NCI-H1417 (cell line): ENCODE data around the gene EXD2.
"Not testable (repeated sequence)": the region's sequence is repeated elsewhere in the genome, so short reads cannot be mapped to it uniquely, and the experiment has no call there.

Experiments used
- DNase-seq, 3 experiments: peaks; one replicate each; lab custom pipeline; 2025; lab: John Stamatoyannopoulos, UW

The EXD2 gene

DNA sequence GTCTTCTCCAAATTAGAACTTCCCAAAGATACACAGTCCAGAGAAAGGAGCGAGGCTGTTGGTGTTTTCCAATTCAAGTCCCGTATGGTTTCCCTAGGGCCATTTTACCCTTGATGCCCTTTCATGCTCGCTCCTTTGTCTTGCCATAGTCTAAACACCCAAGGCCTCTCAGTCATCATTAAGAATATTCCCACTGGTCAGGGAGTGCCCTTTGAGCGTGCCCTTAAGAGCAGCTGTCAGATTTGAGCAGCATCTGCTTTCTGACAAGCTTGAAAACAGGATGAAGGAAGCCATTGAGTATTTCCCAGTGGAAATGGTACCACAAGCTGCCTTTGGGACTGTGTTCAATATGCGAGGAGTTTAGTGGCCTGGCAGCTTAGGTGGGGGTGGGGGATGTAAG is 58.3 kb downstream of the EXD2 start:
- DNase-seq: no peak

DNA sequence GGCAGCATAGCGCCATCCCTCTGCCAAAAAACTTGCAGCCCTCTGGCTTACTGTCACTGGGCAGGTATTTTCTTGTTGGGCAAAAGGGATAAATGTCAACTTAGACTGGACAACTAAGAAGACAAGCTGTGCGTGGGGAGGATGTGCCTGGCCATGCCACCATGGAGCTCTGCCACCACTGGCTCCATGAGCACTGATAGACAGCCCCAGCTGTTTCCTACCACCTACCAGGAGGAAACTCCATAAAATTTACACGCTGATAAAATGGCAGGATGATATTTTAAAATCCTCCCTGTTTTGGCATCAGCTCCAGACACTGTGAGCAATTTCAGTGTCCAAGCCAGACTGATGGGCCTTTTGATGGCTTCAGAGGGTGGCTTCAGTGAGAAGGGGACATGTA is 61.6 kb downstream of the EXD2 start:
- no peak for DNase-seq

DNA sequence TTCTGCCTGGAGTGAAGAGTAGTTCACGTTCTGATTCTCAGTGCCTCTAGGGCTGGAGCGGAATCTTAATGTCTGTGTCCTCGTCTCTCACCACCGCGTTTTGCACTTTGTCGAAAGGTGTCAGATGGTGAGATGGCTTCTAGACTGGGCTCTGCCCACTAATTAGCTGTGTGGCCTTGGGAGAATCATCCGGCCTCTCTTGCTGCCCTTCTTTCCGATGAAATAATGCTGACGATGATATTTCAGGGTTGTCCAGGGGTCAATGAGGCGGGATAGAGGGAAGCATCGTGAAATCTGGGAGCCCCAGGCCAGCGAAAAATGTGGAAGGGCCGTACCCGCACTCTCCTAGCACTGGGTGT is 67.8 kb downstream of the EXD2 start:
- peak in 1 of 3 experiments; percentile 48 for DNase-seq

DNA sequence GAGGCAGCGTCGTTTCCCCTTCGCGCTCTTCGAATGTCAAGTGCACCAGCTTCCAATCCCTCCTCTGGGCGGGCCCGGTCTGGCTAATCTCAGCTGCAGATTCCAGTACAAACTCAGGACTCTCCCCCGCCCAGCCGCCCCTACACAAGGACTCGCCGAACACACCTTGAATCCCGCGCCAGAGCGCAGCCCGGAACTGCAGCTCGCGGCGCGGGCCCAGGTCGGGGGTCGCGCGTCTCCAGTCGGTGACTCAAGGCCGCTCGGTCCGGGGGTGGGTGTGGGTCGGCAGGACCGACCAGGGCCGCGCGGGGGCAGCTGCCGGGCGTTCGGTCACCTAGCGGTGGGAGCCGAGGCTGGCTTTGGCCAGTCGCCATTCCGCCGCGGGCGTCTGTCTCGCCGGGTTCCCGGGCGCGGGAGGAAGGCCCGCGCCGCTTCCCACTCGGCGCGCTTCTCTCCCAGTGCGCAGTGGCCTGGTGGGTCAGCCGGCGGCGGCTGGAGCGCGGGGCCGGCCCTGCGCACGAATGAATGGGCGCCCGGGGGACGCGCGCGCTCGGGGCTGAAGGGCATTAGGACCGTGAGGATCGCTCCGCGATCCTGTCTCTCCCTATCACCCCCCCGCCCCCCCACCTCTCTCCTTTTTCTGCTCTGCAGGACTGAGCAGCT is 68.4 kb downstream of the EXD2 start, which contains the start of gene GALNT16:
Gene GALNT16 (plus strand): TSS at position 632 of the 663 bp plus-strand sequence. CDS start 133 bp downstream, outside the sequence.
- peak; percentile 63 to 92 (median 80) for DNase-seq

DNA sequence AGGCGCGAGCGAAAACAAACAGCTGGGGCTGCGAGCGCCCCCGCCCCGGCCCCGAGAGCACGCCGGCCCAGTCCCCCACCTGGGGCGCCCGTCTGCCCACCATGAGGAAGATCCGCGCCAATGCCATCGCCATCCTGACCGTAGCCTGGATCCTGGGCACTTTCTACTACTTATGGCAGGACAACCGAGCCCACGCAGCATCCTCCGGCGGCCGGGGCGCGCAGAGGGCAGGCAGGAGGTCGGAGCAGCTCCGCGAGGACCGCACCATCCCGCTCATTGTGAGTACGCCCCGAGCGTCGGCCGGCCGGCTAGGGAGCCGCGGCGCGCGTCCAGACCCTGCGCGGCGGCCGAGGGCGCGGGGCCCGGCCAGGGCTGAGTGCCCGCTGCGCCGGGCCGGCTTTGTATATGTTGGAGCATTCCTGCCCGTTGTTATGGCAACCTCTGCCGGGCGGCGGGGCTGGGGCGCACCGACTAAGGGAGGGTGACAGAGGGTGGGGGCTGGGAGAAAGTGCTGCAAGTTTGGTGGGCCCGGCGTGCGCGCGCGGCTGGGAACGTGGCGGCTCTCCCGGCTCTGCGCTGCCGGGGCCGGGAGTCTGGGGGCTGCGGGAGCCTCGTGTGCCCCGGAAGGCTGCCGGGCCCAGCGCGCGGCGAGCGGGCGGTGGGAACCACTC is 69.0 kb downstream of the EXD2 start:
- DNase-seq: peak; percentile 62 to 86 (median 80)

DNA sequence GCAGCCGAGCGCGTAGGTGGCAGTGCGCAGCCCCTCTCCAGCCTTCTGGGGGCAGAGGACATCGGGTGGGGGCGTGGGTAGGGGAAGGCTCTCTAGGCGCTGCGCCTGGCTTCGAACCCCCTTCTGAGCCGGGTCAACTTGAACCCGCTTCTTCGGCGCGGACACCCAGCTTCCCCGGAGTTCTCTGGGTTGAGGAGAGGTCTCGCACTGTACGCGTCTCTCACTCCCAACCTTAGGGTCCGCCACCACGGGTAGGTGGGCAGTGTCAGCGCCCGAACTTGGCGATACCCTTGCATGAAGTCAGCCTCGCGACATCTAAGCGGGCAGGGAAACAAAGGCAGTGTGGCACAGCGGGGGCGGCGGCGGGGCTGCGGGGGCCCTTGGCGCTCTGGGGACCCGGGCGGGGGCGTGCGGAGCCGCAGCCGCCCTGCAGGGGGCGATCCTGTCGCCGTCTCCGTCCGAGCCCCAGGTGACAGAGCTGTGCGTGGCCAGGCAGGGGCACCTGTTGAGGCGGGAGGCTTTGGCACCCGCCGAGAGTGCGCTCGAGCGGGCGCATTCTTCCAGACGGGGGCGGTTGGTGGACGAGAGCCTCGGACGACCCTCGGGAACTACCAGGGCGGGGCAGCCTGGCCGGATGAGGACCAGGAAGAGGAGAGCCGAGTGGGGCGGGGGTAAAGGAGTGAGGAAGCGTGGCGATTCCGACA is 69.7 kb downstream of the EXD2 start:
- DNase-seq: peak; percentile 66 to 71 (median 70)

DNA sequence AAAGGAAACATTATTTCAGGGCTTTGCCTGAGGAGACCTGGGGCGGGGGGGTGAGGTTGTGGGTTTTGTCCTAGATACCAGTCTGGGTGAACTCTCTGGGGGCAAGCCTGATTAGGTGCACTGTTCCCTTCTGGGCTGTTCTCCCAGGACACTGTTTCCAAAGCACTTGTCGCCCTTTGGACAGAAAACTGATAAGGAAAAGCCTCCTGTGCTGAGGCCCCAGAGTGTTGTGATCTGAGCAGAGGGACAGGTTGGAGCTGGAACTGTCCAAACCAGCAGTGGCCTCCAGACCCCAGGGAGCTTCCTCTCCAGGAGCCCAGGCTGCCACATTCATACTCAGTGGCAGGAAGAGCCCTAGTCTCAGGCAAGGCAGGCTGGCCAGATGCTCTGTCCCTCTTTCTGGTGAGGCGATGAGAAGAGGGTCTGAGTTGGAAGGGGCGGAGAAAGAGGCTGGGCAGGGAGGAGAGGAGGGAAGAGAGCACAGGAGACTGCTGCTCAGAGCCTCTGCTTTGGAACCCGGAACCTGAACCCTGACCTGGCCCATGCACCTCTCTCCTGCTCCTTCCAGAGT is 70.5 kb downstream of the EXD2 start:
- no peak for DNase-seq

DNA sequence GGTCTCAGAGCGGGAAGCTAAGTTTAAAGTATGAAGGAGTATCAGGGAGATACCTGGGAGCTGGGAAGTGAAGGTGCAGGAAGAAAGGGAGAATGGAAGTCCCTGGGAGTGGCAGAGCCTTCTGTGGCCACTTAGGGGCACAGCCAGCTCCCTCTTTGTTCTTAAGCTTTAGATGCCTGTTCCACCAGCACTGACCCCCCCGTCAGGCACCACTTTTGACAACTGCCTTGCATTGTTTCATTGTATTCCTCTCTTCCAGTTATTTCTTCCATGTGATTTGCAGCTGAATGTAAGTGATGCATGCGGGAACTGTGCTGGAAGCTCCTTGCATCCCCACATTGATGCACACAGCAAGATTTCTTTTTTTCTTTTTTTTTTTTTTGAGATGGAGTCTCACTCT is 71.2 kb downstream of the EXD2 start:
- no peak for DNase-seq

DNA sequence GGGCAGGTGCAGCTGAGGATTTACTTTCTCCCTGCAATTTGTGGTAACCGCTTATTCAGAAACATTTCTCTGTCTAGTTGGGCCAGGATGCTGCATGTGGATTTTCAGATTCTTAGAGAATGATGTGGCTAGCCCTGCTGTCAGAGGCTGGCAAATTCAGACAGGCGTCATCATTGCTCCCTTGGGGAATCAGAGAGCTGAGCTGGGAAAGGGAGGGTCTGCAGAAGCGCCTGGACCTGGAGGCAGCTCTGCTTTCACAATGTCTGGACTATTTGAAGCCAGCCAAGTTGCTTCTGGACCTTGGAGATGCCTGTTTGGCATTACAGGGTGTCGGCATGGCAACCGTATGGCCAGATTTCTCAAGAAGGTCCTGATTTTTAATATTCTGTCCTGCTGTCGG is 72.1 kb downstream of the EXD2 start:
- DNase-seq: peak in 2 of 3 experiments; percentile 8 to 91

DNA sequence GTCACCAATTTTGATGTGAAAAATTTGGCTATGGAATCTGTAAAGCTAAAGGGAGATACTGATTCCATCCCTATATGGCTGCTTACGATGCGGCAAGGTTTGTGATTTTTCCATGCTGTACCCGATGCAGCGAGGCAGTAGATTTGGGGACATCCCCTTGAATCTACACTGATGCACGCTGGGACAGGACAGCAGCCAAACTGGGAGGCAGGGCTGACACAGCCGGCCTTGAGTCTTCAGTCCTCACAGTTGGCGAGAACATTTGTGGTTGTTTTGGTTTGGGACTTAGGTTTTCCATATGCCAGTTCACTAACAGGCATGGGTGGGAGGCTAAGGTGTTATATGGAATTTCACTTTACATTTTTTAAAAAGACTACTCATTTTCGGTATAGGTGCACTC is 72.5 kb downstream of the EXD2 start:
- no peak for DNase-seq

DNA sequence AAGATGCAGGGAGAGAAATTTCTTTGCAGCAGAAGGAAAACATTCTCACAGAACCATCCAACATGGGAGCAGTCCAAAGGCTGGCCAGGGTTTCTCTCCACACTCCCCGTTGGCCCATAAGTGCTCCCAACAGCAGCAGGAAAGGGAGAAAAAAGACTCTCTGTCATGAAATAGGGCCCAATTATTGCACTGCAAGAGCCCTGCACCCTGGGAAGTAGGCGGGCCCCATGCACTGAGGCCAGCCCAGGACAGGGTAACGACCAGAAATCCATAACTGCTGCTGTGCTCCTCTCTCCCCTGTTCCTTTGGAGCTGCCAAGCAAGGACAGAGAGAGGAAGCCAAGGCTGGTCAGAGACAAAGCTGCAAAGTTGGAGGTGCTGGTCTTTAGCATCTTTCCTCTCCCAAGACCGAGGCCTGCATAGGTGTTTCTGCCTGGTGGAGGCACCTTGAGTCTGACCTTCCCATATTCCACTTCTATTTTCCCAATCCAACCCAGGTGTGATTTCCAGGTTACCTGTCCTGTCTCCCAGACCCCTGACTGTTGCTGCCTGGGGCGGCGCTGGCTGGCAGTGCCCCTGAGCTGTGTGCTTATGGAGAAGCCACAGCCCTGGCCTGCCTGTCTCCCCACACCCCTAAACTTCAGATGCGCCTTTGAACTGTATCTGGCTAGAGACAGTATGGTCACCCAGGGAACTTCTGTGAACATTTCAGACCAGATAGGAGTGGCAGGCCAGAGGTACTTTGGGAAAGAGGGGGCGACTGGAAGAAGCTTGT is 75.5 kb downstream of the EXD2 start:
- no peak for DNase-seq

DNA sequence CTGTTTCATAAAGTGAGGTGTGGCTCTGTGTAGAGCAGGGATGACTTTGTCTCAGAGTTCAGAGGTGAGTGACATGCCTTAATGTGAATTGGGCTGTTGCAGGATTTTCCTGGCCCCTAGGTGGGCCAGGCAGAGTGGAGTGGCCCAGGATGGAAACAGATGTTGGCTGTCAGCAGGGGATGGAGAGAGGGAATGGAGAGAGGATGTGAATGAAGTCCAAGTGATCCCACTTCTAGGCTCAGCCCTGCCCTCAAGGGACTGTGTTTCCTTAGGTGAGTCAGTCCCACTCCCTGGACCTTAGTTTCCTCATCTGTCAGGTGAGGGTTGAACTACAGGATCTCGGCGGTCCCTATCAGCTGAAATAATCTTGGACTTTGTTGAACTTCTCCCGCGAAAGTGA is 76.2 kb downstream of the EXD2 start:
- no peak for DNase-seq

DNA sequence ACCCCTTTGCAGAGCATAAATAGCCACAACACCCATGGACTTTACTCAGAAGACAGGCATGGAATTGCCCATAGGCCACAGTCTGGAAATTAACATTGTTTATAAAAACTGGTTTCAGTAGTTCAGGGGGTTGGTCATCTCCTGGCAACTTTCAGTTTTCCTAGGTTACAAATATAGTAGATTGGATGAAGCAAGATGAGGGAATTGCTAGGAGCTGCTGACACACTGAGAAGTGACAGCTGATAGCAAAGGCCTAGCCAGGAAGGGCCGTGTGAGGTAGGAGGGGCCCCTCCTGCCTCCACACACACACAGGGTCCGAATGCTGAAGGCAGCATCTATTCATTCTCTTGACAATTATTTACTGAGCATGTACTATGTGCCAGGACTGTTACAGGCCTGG is 76.9 kb downstream of the EXD2 start:
- DNase-seq: no peak

DNA sequence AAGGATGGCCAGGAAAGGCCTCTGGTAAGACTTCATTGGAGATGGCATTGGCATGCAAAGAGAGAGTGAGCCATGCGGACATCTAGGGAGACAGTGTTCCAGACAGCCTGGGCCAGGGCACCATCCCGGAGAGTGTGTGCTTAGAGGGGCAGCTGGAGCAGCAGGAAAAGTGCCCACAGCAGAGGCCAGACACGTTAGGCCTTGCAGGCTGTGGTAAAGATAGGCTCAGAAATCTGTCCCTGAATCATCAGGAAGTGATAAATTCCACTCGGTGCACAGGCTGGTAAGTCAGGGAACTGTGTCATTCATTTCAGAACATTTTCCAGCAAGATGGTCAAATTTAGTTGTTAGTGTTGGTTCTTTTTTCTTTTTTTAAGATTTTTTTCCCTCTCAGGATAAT is 77.5 kb downstream of the EXD2 start:
- DNase-seq: no peak

DNA sequence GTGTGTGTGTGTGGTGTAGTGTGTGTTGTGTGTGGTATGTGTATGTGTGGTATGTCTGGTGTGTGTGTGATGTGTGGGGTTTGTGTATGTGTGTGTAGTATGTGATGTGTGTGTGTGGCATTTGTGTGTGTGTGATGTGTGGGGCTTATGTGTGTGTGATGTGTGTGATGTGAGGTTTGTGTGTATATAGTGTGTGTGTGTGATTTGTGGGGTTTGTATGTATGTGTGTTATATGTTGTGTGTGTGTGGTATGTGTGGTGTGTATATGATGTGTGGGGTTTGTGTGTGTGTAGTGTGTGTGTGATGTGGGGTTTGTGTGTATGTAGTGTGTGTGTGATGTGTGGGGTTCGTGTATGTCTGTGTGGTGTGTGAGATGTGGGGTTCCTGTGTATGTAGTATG is 78.1 kb downstream of the EXD2 start:
- no peak for DNase-seq

DNA sequence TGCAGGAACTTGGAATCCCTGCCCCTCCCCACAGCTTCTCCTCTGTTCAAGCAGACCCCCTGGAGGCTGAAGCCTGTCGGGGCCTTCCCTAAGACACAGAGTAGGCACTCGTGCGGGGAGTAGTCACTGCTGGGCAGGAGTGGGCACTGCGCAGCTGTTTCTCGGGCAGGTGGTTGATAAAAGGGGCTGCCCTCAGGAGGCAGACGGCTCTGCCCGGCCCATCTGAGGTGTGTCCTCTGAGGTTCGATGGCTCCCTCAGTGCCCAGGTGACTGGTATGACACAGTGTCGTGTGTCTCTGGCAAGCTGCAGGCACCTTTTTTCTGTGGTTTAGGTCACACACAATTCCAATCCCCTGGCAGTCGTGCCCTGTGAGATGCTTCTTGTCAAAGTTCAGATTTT is 78.8 kb downstream of the EXD2 start:
- no peak for DNase-seq

DNA sequence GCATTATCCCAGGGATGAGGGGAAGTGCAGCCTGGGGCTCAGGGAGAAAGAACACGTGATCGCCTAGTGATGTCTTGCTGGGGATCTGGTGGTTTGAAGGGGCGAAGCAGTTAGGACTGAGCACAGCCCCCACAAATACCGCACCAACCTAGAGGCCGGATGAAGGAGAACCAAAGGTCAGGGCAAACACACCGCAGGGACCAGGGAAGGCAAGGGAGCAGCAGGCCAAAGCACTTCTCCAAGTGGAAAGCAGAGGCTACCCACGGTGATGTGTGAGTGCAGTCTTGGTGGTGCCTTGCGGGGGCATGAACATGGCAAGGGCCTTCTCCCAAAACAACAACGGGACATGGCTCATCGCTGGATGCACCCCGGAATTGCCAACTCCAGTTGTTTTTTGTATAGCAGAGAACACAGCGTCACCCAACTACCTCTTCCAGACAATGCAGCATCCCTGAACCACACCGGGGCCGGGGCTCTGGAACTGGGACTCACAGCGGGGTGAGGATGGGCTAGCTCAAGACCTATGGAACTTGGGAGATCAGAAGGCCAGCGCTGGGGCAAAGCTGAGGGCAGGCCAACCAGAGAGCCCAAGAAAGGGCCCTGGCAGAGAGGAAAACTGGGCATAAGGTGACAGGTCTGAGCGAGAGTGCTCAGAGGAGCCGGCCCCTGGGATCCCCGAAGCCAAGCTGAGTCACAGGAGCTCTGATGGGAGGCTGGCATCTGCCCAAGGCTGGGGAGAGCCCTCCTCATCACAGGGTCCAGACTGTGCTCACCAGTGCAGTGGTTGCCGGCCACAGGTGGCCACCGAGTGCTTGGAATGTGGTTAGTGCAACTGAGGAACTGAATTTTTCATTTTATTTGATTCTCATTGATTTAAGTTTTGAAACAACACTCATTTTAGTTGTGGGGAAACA is 79.8 kb downstream of the EXD2 start:
- no peak for DNase-seq

DNA sequence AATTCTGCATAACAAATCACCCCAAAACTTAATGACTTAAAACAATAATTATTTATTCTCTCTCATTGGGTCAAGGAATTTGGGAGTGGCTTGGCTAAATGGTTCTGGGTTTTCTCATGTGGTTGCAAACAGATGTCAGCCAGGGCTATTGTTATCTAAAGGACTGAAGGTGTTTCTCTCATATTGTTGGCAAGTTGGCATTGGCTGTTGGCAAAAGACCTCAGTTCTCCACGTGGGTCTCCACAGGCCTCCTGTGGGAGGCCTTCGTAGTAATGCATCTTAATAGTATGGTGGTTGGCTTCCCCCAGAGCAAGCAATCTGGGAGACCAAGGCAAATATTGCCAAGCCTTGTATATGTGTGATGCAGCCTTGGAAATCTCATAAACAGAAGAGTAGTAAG is 83.0 kb downstream of the EXD2 start:
- no peak for DNase-seq

DNA sequence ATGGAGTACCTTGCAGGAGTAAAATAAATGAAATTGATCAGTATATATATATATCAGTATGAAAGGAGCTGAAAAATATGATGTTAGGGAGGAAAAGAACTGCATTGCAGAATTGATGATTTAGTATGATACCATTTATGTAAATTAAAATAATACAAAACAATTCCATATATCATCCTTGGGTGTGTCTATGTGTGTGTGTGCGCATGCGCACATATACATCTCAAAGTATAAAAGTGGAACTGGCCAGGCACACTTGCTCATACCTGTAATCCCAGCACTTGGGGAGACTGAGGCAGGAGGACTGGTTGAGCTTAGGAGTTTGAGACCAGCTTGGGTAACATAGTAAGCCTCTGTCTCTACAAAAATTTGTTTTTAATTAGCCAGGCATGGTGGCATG is 84.0 kb downstream of the EXD2 start:
- no peak for DNase-seq

DNA sequence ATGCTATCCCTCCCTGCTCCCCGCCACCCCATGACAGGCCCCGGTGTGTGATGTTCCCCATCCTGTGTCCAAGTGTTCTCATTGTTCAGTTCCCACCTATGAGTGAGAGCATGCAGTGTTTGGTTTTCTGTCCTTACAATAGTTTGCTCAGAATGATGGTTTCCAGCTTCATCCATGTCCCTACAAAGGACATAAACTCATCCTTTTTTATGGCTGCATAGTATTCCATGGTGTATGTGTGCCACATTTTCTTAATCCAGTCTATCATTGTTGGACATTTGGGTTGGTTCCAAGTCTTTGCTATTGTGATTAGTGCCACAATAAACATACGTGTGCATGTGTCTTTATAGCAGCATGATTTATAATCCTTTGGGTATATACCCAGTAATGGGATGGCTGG is 86.1 kb downstream of the EXD2 start:
- not testable (repeated sequence) for DNase-seq

DNA sequence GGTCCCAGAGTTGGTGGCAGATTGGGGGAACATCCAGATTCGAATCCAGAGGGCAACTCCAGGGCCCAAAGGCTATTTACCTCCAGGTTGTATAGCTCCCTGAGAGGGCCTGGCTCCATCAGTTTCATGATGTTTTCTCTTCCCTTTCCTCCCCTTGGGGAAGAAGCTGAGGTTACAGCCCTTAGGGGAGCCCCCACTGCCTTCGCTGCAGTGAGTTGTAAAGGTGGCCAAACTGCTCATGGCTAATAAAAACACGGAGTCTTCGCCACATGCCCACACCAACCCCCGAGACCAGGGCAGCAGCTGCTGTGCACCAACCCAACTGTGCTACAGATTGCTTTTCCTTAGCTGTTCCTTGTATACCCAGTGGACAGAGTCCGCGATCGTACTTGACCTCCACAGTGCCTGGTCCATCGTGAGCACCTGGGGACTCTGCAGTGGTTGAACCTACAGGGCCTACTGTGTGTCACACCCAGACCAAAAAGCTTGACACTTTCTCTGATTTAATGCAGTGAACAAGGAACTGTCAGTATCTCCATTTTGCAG is 89.5 kb downstream of the EXD2 start:
- no peak for DNase-seq
